Measurements from ENCODE around the gene MDM4. TPM values are rescaled to one million over a fixed set of nuclear protein-coding genes. Genes with fewer than 3 reads are reported as not detected.

MDM4 gene
- polyA plus RNA-seq, 1 experiment, result 21.4 TPM

- ChIA-PET CTCF (interaction anchor here (1.9 to 19.8 kb wide), 4 partner anchors 12 to 60 kb away, joined by 5 to 483 read pairs (median 42); no protein-coding TSS in a partner anchor), POLR2A (no interaction called here)
- TF ChIP-seq, protein P1, sequence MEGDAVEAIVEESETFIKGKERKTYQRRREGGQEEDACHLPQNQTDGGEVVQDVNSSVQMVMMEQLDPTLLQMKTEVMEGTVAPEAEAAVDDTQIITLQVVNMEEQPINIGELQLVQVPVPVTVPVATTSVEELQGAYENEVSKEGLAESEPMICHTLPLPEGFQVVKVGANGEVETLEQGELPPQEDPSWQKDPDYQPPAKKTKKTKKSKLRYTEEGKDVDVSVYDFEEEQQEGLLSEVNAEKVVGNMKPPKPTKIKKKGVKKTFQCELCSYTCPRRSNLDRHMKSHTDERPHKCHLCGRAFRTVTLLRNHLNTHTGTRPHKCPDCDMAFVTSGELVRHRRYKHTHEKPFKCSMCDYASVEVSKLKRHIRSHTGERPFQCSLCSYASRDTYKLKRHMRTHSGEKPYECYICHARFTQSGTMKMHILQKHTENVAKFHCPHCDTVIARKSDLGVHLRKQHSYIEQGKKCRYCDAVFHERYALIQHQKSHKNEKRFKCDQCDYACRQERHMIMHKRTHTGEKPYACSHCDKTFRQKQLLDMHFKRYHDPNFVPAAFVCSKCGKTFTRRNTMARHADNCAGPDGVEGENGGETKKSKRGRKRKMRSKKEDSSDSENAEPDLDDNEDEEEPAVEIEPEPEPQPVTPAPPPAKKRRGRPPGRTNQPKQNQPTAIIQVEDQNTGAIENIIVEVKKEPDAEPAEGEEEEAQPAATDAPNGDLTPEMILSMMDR (IDR thresholded peaks at IDR 0.05; ENCODE audit: low read depth, low read length), result no peak
These were observed 24.6 kb upstream of the MDM4 start for GRCh38 chr1:204491655-204492054.

GRCh38 chr1:204493145-204493983, 22.8 kb upstream of the MDM4 start:
- Histone ChIP-seq H3K9me3 (ENCODE audit: control insufficient read depth, insufficient read depth, low read length) (no peaks in the 10 kb centered on the region), H3K27me3 (ENCODE audit: control insufficient read depth, insufficient read depth, low read length) (peaks cover 8% of the 10 kb centered on the region), H3K27ac (ENCODE audit: low read depth, low read length) (peak overlapping the region; percentile 70), H3K4me3 (ENCODE audit: low read depth, low read length) (peak overlapping the region; percentile 87)
- ChIA-PET POLR2A (interaction anchor here (0.6 to 1.7 kb wide), 5 partner anchors 10 to 76 kb away, joined by 3 to 7 read pairs (median 4); no protein-coding TSS in a partner anchor), CTCF (interaction anchor here (0.9 to 19.8 kb wide), 8 partner anchors 11 to 314 kb away, joined by 3 to 483 read pairs (median 8); no protein-coding TSS in a partner anchor)
- DNase-seq (ENCODE audit: low read depth, low spot score), result no peak
- TF ChIP-seq, protein P1 (IDR thresholded peaks at IDR 0.05; ENCODE audit: low read depth, low read length), result no peak

More at GRCh38 chr1:204491655-204492054, 24.6 kb upstream of the MDM4 start:
- H3K27ac ChIP-seq (ENCODE audit: low read depth, low read length), result no peak overlapping the region
- H3K4me3 ChIP-seq (ENCODE audit: low read depth, low read length), result no peak overlapping the region
- peaks cover 6% of the 10 kb centered on the region for H3K27me3 ChIP-seq (ENCODE audit: control insufficient read depth, insufficient read depth, low read length)
- no peaks in the 10 kb centered on the region for H3K9me3 ChIP-seq (ENCODE audit: control insufficient read depth, insufficient read depth, low read length)
- no peak for DNase-seq (ENCODE audit: low read depth, low spot score)

DNA sequence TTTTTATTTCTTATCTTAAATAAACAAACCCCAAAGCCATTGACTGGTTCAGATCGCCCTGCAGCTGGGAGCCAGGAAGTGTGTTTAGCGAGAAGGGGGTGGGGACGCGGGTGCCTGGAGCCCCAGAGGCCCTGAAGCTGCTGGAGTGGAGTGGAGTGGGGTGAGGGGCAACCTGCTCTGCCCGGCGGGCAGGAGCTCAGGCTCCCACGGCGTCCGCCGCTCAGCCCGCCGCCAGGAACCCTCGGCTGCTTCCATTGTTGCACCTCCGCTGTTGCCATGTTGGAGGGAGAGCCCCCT, 22.3 kb upstream of the MDM4 start:
- peak overlapping the region; percentile 70 for H3K27ac ChIP-seq (ENCODE audit: low read depth, low read length)
- H3K27me3 ChIP-seq (ENCODE audit: control insufficient read depth, insufficient read depth, low read length), result peaks cover 8% of the 10 kb centered on the region
- CTCF ChIA-PET, result interaction anchor here (0.7 to 19.8 kb wide), 7 partner anchors 10 to 287 kb away, joined by 3 to 483 read pairs (median 10); no protein-coding TSS in a partner anchor
- TF ChIP-seq, protein P1 (IDR thresholded peaks at IDR 0.05; ENCODE audit: low read depth, low read length), result no peak
- peak overlapping the region; percentile 87 for H3K4me3 ChIP-seq (ENCODE audit: low read depth, low read length)
- POLR2A ChIA-PET, result interaction anchor here (0.9 to 1.7 kb wide), 4 partner anchors 9 to 77 kb away, joined by 3 to 7 read pairs (median 4); no protein-coding TSS in a partner anchor
- no peak for DNase-seq (ENCODE audit: low read depth, low spot score)
- H3K9me3 ChIP-seq (ENCODE audit: control insufficient read depth, insufficient read depth, low read length), result no peaks in the 10 kb centered on the region

- Histone ChIP-seq H3K27ac (ENCODE audit: low read depth, low read length) (peak within 1 kb of the TSS; percentile 70), H3K9me3 (ENCODE audit: control insufficient read depth, insufficient read depth, low read length) (no peaks in the 10 kb centered on the region), H3K27me3 (ENCODE audit: control insufficient read depth, insufficient read depth, low read length) (peaks cover 8% of the 10 kb centered on the region), H3K4me3 (ENCODE audit: low read depth, low read length) (peak within 1 kb of the TSS; percentile 87)
- DNase-seq (ENCODE audit: low read depth, low spot score), result peak; percentile 33
- ChIA-PET CTCF (interaction anchor here (0.6 to 19.8 kb wide), 9 partner anchors 9 to 287 kb away, joined by 3 to 483 read pairs (median 6); no protein-coding TSS in a partner anchor), POLR2A (interaction anchor here (0.5 to 1.7 kb wide), 5 partner anchors 10 to 636 kb away, joined by 3 to 8 read pairs (median 4); no protein-coding TSS in a partner anchor)
- TF ChIP-seq, protein P1 (IDR thresholded peaks at IDR 0.05; ENCODE audit: low read depth, low read length), result peak; percentile 34; the same call in 1 of the 2 replicates
These were observed 21.7 kb upstream of the MDM4 start, which contains the start of gene PIK3C2B for GRCh38 chr1:204494281-204495077. Gene PIK3C2B (minus strand): TSS chr1:204494805. CDS start chr1:204469802, 25,003 bp downstream.
